HepG2 (cell line): ENCODE results near the gene DCLRE1B. TPM values are rescaled to one million over a fixed set of nuclear protein-coding genes. Genes with fewer than 3 reads are reported as not detected.

Experiments used
- AGO2 ChIP-seq: fragments of 200-400 bp; formaldehyde crosslinking; optimal IDR thresholded peaks from 2 replicates; pipeline ENCODE3; 2017; ENCODE audit warnings: mild to moderate bottlenecking, low read depth, low read length, moderate library complexity
- CENPBD1 ChIP-seq: sonication (generic); formaldehyde crosslinking; IDR thresholded peaks from 2 replicates; pipeline ENCODE4 v1.8.0; 2022; ENCODE audit warnings: missing genetic modification reagents, low read depth, mild to moderate bottlenecking, borderline replicate concordance
- CSRNP1 ChIP-seq: sonication (generic); formaldehyde crosslinking; IDR thresholded peaks from 2 replicates; pipeline ENCODE4 v1.8.1; 2023; ENCODE audit warnings: mild to moderate bottlenecking, missing genetic modification reagents
- FOXK1 ChIP-seq: sonication (generic); formaldehyde crosslinking; IDR thresholded peaks from 2 replicates; pipeline ENCODE4 v1.4.0; 2020; ENCODE audit warnings: low read depth, missing genetic modification reagents, borderline replicate concordance
- FOXO4 ChIP-seq: sonication (generic); formaldehyde crosslinking; conservative IDR thresholded peaks from 2 replicates; pipeline ENCODE4 v1.8.1; 2023; ENCODE audit warnings: missing genetic modification reagents
- GLMP ChIP-seq: sonication (generic); formaldehyde crosslinking; IDR thresholded peaks from 2 replicates; pipeline ENCODE4 v1.9.0; 2021; ENCODE audit warnings: missing genetic modification reagents, mild to moderate bottlenecking, borderline replicate concordance
- IRF2 ChIP-seq: IDR thresholded peaks from 2 replicates; pipeline ENCODE4 v1.6.1; 2018; ENCODE audit warnings: missing genetic modification reagents, missing compliant biosample characterization
- ISX ChIP-seq: sonication (generic); formaldehyde crosslinking; conservative IDR thresholded peaks from 2 replicates; pipeline ENCODE4 v1.5.0; 2020; ENCODE audit warnings: missing genetic modification reagents
- KDM2A ChIP-seq: sonication (generic); formaldehyde crosslinking; IDR thresholded peaks from 2 replicates; pipeline ENCODE4 v1.4.0; 2020; ENCODE audit warnings: low read depth, missing genetic modification reagents, borderline replicate concordance
- MTF1 ChIP-seq: sonication (generic); formaldehyde crosslinking; IDR thresholded peaks from 2 replicates; pipeline ENCODE4 v1.5.0; 2020; ENCODE audit warnings: missing genetic modification reagents
- NBN ChIP-seq: fragments of 450-650 bp; conservative IDR thresholded peaks from 2 replicates; pipeline ENCODE4 v1.6.1; 2017
- NFKB2 ChIP-seq: sonication (generic); formaldehyde crosslinking; IDR thresholded peaks from 2 replicates; pipeline ENCODE4 v1.4.0; 2020; ENCODE audit warnings: missing genetic modification reagents, borderline replicate concordance
- PHB2 ChIP-seq: fragments of 450-650 bp; IDR thresholded peaks from 2 replicates; pipeline ENCODE4 v1.6.1; 2018; ENCODE audit not compliant: partially characterized antibody
- PPARG ChIP-seq: conservative IDR thresholded peaks from 2 replicates; pipeline ENCODE4 v1.6.1; 2016; ENCODE audit warnings: missing biosample characterization, missing genetic modification reagents
- PREB ChIP-seq: sonication (generic); formaldehyde crosslinking; IDR thresholded peaks from 2 replicates; pipeline ENCODE4 v1.4.0; 2020; ENCODE audit warnings: missing genetic modification reagents
- THAP7 ChIP-seq: sonication (generic); formaldehyde crosslinking; IDR thresholded peaks from 2 replicates; pipeline ENCODE4 v1.8.1; 2023; ENCODE audit warnings: mild to moderate bottlenecking, missing genetic modification reagents
- ZBTB7A ChIP-seq: sonication (generic); formaldehyde crosslinking; IDR thresholded peaks from 2 replicates; pipeline ENCODE4 v1.8.0; 2022; ENCODE audit warnings: mild to moderate bottlenecking, missing genetic modification reagents
- ZFP36L2 ChIP-seq: sonication (generic); formaldehyde crosslinking; IDR thresholded peaks from 2 replicates; pipeline ENCODE4 v1.4.0; 2020; ENCODE audit warnings: missing genetic modification reagents
- ZMYM2 ChIP-seq: sonication (generic); formaldehyde crosslinking; IDR thresholded peaks from 2 replicates; pipeline ENCODE4 v1.8.0; 2022; ENCODE audit warnings: mild to moderate bottlenecking, missing genetic modification reagents
- ZNF3 ChIP-seq: IDR thresholded peaks from 2 replicates; pipeline ENCODE4 v1.7.0; 2017; ENCODE audit warnings: inconsistent platforms
- ZNF446 ChIP-seq: sonication (generic); formaldehyde crosslinking; IDR thresholded peaks from 2 replicates; pipeline ENCODE4 v1.5.0; 2020; ENCODE audit warnings: mild to moderate bottlenecking, missing genetic modification reagents
- ZNF496 ChIP-seq: sonication (generic); formaldehyde crosslinking; IDR thresholded peaks from 2 replicates; pipeline ENCODE4 v1.8.1; 2023; ENCODE audit warnings: mild to moderate bottlenecking, moderate library complexity, missing genetic modification reagents; ENCODE audit not compliant: insufficient replicate concordance
- ZNF547 ChIP-seq: sonication (generic); formaldehyde crosslinking; IDR thresholded peaks from 2 replicates; pipeline ENCODE4 v1.5.1; 2020; ENCODE audit warnings: mild to moderate bottlenecking, missing genetic modification reagents
- ZNF644 ChIP-seq: IDR thresholded peaks from 2 replicates; pipeline ENCODE4 v1.6.1; 2016; ENCODE audit warnings: low read depth
- ZNF776 ChIP-seq: sonication (generic); formaldehyde crosslinking; IDR thresholded peaks from 2 replicates; pipeline ENCODE4 v1.4.0; 2020; ENCODE audit warnings: mild to moderate bottlenecking, missing genetic modification reagents
- polyA plus RNA-seq, 8 experiments: library from polyadenylated mRNA; depleted of rRNA in 3 of 8; stranded (reverse) in 7 of 8; unstranded in 1 of 8; fragments of >200 nt; fragmentation: Illumina TruSeq in 4 of 8; extraction: Trizol in 4 of 8; gene quantifications; 2 replicates each; pipeline versions ENCODE4 v1.2.1 to v1.2.3, GENCODE V29; 2011 to 2016; ENCODE audit warnings: low read depth in 4 of 8, missing spikeins in 1 of 8, mixed read lengths in 1 of 8; ENCODE audit not compliant: insufficient read depth in 1 of 8
- total RNA-seq, 5 experiments: library from RNA; depleted of rRNA; stranded (reverse); fragments of >200 nt; fragmentation: Illumina TruSeq; extraction: Trizol; gene quantifications; 2 replicates each; pipeline ENCODE4 v1.2.3, GENCODE V29; 2016; ENCODE audit warnings: low read depth in 1 of 5

DCLRE1B gene
- total and polyA plus RNA-seq, 2 of the 13 experiments (the other 11 are each of a cell fraction or from before 2014, with no cell fraction given): 2.7 to 8.0 TPM

- TF ChIP-seq CSRNP1: peak; percentile 69; the same call in 1 of the 2 replicates
- TF ChIP-seq THAP7 (CRISPR knock-in tag): no peak
- no peak for TF ChIP-seq GLMP (CRISPR knock-in tag)
- TF ChIP-seq IRF2: peak; percentile 84; the same call in 1 of the 2 replicates
- TF ChIP-seq ZNF496 (CRISPR knock-in tag): no peak
- no peak for TF ChIP-seq PPARG (CRISPR knock-in tag)
- TF ChIP-seq ZNF547 (CRISPR knock-in tag): no peak
- TF ChIP-seq FOXK1: peak; percentile 74; the same call in 1 of the 2 replicates
- no peak for TF ChIP-seq NBN
- peak; percentile 92 for TF ChIP-seq ZBTB7A (CRISPR knock-in tag)
- no peak for TF ChIP-seq ZNF446
- TF ChIP-seq ZNF3 (CRISPR knock-in tag): no peak
- no peak for TF ChIP-seq ZNF644 (CRISPR knock-in tag)
- no peak for TF ChIP-seq ZFP36L2 (CRISPR knock-in tag)
- peak; percentile 69; the same call in 1 of the 2 replicates for TF ChIP-seq ZMYM2 (CRISPR knock-in tag)
- TF ChIP-seq AGO2: no peak
- TF ChIP-seq CENPBD1 (CRISPR knock-in tag): no peak
- no peak for TF ChIP-seq FOXO4 (CRISPR knock-in tag)
- TF ChIP-seq PREB: no peak
- TF ChIP-seq PHB2: no peak
- TF ChIP-seq MTF1: 0 out of 2 replicates have a peak, but pooled peaks have one; percentile 43
- no peak for TF ChIP-seq ISX (CRISPR knock-in tag)
- peak; percentile 89 for TF ChIP-seq KDM2A
- peak; percentile 69; the same call in 1 of the 2 replicates for TF ChIP-seq NFKB2 (CRISPR knock-in tag)
- TF ChIP-seq ZNF776 (CRISPR knock-in tag): no peak
These were observed 24.0 kb downstream of the DCLRE1B start, which contains the start of gene HIPK1 (continued) for GRCh38 chr1:113928941-113929749.
